Raji (cell line): ENCODE results near the gene ZNF683.

Experiments
- POLR2A ChIP-seq: IDR thresholded peaks from 2 replicates; pipeline ENCODE4 v1.6.1; 2011; ENCODE audit warnings: low read depth, low read length, control low read depth; ENCODE audit not compliant: insufficient read depth

Gene ZNF683

DNA sequence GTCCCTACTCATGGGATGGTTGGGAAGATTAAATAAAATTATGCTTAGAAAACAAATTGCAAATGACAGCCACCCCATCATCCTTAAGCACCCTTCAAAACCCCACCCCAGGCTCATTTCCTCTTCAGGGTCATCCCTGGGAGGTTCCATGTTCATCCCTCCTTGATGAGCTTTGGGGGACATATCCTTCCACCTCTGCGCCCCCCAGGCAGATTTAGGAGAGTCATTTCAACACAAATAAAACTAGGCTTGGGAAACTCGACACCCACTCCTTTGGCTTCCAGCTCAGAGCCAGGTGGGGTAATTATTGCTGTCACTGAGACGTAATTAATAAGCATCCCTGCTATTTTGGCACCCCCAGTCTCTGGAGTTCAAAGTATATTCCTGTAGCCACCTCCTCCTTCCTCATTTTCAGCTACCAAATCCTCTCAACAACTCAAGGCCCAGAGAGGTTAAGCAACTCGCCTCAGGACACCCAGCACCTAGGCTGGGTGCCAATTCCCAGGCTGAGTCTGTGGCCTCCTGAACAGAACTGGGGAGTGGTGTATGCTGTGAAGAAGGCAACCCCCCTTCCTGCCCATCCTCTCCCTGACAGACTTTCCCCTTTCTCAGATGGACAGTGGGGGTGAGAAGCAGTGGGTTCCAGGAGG, 19.2 kb downstream of the ZNF683 start:
- TF ChIP-seq POLR2A: no peak

GRCh38 chr1:26352338-26352679, 20.2 kb downstream of the ZNF683 start:
- no peak for TF ChIP-seq POLR2A

DNA sequence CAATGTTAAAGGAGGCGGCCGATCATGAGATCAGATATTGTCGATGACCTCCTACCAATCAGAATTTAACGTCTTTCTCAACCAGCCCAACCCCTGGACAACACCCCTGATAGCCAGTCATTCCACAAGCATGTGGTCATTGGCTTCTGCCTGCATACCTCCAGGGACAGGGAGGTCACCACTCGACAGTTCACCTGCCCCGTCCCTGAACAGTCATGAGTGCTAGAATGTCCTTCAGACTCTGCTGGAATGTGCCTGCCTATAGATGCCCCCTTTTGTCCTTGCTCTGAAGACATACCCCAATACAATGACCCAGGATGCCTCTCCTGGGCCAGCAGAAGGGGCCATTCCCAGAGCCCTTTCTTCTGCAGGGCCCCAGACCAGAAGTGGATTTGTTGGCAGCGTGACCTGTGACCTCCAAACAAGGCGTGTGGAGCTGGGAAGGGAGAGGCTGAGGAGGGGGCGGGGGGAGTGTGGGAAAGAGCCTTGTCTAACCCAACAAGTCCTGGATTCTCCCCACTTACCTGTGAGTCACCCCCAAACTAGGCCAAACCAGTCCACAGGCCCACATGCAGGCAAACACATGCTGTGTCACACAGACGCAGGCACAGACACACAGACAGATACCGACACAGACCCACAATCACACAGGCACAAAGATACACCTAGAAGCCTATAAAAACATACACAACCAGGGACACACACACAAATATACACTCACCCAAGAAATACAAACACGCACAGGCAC, 20.8 kb downstream of the ZNF683 start:
- no peak for TF ChIP-seq POLR2A

- TF ChIP-seq POLR2A: no peak
Observed at GRCh38 chr1:26350701-26351589, 21.6 kb downstream of the ZNF683 start.

DNA sequence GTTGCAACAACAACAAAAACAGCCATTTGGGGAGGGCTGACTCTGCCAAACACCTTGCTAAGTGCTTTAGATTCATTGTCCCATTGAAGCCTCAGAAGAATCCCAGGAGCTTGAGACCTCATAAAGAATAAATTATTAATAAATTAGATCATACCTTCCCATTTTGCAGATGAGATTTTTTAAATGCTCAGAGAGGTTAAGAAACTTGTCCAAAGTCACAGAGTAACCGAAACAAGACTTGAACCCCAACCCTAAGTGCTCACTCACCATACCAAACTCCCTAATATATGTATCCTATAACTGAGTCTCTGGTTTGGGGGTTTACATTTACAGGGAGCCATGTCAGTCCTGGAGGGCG, 22.2 kb downstream of the ZNF683 start:
- TF ChIP-seq POLR2A: no peak

DNA sequence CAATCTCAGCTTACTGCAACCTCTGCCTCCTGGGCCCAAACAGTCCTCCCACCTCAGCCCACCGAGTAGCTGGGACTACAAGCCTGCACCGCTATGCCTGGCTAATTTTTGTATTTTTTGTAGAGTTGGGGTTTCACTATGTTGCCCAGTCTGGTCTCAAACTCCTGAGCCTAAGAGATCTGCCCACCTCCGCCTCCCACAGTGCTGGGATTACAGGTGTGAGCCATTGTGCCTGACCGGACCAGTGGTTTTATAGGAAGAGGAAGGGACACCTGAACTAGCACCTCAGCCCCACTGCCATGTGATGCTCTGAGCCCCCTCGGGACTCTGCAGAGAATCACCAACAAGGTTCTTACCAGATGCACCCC, 22.7 kb downstream of the ZNF683 start:
- no peak for TF ChIP-seq POLR2A

GRCh38 chr1:26349188-26349876, 23.2 kb downstream of the ZNF683 start:
- TF ChIP-seq POLR2A: no peak

GRCh38 chr1:26346274-26347033, 26.1 kb downstream of the ZNF683 start:
- no peak for TF ChIP-seq POLR2A

DNA sequence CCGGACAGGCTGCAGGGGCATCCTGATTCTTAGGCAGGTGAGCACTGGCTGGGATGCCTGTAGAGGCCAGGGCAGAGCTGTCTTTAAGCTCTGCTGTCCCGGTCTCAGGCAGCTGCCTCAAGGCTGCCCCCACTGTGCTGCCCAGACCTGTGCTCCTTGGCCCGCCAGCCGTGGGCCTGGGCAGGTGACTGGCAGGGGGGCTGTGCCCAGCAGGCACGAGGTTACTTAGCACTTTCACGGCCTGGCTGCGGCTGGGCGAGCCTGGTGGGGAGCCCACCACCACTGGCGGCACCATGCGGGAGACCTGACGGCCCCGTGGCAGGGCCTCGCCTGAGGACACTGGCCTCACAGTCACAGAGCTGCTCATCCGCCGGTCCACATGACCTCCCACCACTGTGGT, 26.8 kb downstream of the ZNF683 start:
- TF ChIP-seq POLR2A: no peak

DNA sequence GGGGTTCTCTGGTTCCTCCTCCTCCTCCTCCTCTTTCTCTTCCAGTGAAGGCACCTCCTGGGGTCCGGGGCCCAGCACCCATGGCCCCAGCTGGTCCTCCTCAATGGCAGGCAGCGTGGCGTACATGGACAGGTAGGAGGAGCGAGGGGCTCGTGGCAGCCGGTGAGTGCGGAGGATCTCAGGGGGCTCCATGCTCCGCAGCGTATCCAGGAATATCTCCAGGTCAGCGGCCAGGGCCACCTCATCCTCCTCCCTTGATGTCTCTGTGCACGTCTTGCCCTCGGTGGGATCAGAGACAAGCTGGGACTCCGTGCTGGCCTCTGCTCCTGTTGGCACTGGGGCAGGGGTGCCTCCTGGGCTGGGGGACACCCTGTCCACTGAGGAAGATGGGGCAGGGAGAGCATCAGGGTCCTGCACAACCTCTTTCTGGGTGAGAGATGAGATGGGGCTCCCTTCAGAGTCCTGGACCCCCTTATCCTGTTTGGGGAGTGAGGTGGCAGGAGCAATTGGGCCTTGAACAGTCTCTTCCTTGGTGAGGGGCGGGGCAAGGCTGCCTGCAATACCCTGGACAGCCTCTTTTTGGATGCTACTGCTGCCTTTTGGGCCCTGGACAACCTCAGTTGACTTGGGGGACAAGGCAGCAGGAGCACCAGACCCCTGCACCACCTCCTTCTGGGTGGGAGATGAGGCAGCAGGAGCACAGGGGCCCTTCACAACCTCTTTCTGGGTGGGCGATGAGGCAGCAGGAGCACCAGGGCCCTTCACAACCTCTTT, 28.2 kb downstream of the ZNF683 start:
- no peak for TF ChIP-seq POLR2A

GRCh38 chr1:26340047-26340481, 32.5 kb downstream of the ZNF683 start:
- no peak for TF ChIP-seq POLR2A

DNA sequence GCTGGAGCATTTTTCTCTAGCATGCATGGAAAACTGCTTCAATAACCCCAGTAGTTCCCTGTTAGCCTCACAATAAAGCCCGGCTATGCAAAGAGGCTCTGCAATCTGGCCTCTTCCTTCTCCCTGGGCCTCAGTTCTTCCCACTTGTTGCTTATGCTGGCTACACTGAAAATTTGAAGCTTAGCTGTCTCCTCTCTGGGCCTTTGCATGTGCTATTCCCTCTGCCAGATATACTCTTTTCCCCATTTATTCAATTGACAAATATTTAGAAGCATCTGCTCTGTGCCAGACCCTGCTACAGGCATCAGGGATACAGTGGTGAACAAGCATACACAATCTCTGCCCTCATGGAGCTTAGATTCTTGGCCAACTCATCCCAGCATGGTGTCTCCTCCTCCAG, 33.9 kb downstream of the ZNF683 start:
- no peak for TF ChIP-seq POLR2A

GRCh38 chr1:26337625-26338024, 34.9 kb downstream of the ZNF683 start:
- no peak for TF ChIP-seq POLR2A

DNA sequence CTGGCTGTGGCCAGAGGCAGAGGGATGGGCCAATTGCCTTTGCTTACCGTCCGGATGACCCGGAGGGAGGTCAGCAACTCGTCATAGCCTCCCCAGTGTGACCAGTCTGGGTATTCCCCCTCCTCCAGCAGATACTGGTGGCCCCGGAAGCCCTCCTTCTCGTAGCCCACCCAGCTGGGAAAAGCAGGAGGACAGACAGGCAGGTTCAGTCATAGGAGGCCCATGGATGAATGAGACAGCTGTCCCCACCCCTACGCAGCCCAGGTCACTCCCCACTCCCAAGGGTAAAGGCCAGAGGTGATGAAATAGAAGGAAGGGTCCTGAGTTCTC, 35.4 kb downstream of the ZNF683 start:
- TF ChIP-seq POLR2A: no peak
